HG02759 (cell line): Measurements from ENCODE around the gene POLR2J2.
"Not testable (repeated sequence)": the region's sequence is repeated elsewhere in the genome, so short reads cannot be mapped to it uniquely, and the experiment has no call there.

Experiments
- ATAC-seq: cut with Tn5 transposase; IDR thresholded peaks from one replicate; pipeline ENCODE4 v1.9.1; 2021; ENCODE audit warnings: mild to moderate bottlenecking, moderate library complexity; ENCODE audit not compliant: unreplicated experiment

Gene POLR2J2

GRCh38 chr7:102673447-102674067, 2.1 kb upstream of the POLR2J2 start:
- not testable (repeated sequence) for ATAC-seq

- ATAC-seq = peak; percentile 32
Observed at GRCh38 chr7:102671956-102672307, 469 bp upstream of the POLR2J2 start.

GRCh38 chr7:102667523-102667922, 3.9 kb downstream of the POLR2J2 start:
- ATAC-seq = not testable (repeated sequence)

GRCh38 chr7:102666850-102667249, 4.6 kb downstream of the POLR2J2 start:
- ATAC-seq = not testable (repeated sequence)

GRCh38 chr7:102664765-102665164, 6.7 kb downstream of the POLR2J2 start:
- not testable (repeated sequence) for ATAC-seq

- not testable (repeated sequence) for ATAC-seq
Observed at GRCh38 chr7:102649924-102650323, 21.5 kb downstream of the POLR2J2 start, which contains the start of gene SPDYE2B. SPDYE2B (plus strand) TSS chr7:102650319; CDS start chr7:102652349, 2,030 bp downstream.

- ATAC-seq = not testable (repeated sequence)
Observed at GRCh38 chr7:102647813-102648212, 23.6 kb downstream of the POLR2J2 start.

GRCh38 chr7:102643404-102643803, 28.1 kb downstream of the POLR2J2 start:
- not testable (repeated sequence) for ATAC-seq

GRCh38 chr7:102642691-102643090, 28.8 kb downstream of the POLR2J2 start, which contains the start of gene UPK3BL1:
UPK3BL1 (minus strand) TSS chr7:102642791; CDS start chr7:102642741, 50 bp downstream.
- ATAC-seq = not testable (repeated sequence)

GRCh38 chr7:102638848-102639247, 32.6 kb downstream of the POLR2J2 start:
- not testable (repeated sequence) for ATAC-seq

GRCh38 chr7:102636956-102637355, 34.5 kb downstream of the POLR2J2 start:
- not testable (repeated sequence) for ATAC-seq

- not testable (repeated sequence) for ATAC-seq
Observed at GRCh38 chr7:102635354-102635753, 36.1 kb downstream of the POLR2J2 start.

GRCh38 chr7:102634299-102634698, 37.2 kb downstream of the POLR2J2 start:
- ATAC-seq = not testable (repeated sequence)

GRCh38 chr7:102630622-102631021, 40.8 kb downstream of the POLR2J2 start:
- ATAC-seq = not testable (repeated sequence)

GRCh38 chr7:102627271-102627904, 44.1 kb downstream of the POLR2J2 start:
- ATAC-seq = not testable (repeated sequence)

GRCh38 chr7:102618122-102618521, 53.3 kb downstream of the POLR2J2 start:
- not testable (repeated sequence) for ATAC-seq

- ATAC-seq = peak; percentile 81
Observed at GRCh38 chr7:102616507-102617125, 54.8 kb downstream of the POLR2J2 start, which contains the start of gene RASA4. RASA4 (minus strand) TSS chr7:102616756; CDS start chr7:102616689, 67 bp downstream.
